T-helper 22 cell (primary cell): Measurements from ENCODE around the gene C2orf72.

ENCODE experiments used
- DNase-seq: peaks from one replicate; pipeline ENCODE4 v3.0.0-alpha.2; 2020; ENCODE audit warnings: low read depth

The C2orf72 gene

GRCh38 chr2:231069379-231070054 lies 32.2 kb downstream of the C2orf72 start:
- no peak for DNase-seq

GRCh38 chr2:231084565-231084964 lies 47.2 kb downstream of the C2orf72 start:
- DNase-seq = no peak

GRCh38 chr2:231088754-231089153 lies 51.4 kb downstream of the C2orf72 start:
- no peak for DNase-seq

GRCh38 chr2:231093933-231094332 lies 56.6 kb downstream of the C2orf72 start:
- DNase-seq = no peak

- DNase-seq = no peak
Observed at GRCh38 chr2:231094736-231095346, 57.5 kb downstream of the C2orf72 start.
